ENCODE results near the gene RBM45.

GRCh38 chr2:178152033-178152432 is 39.8 kb downstream of the RBM45 start:
- TF ChIP-seq CTCF (IDR thresholded peaks at IDR 0.05) = no peak
- TF ChIP-seq NFE2L2 (conservative IDR thresholded peaks at IDR 0.05; ENCODE audit: low read length) = no peak
- no peak for TF ChIP-seq MAZ (IDR thresholded peaks at IDR 0.05; ENCODE audit: borderline replicate concordance, low read depth, low read length)
- TF ChIP-seq CHD2 (IDR thresholded peaks at IDR 0.05; ENCODE audit: low read length, partially characterized antibody) = no peak
- no peak for TF ChIP-seq PHF8 (IDR thresholded peaks at IDR 0.05; ENCODE audit: borderline replicate concordance, low read depth)
- no peak for TF ChIP-seq RAD21 (conservative IDR thresholded peaks at IDR 0.05 in 1 of 2, IDR thresholded peaks at IDR 0.05 in 1 of 2)
- TF ChIP-seq EP300 (IDR thresholded peaks at IDR 0.05) = no peak
- TF ChIP-seq POLR2A (IDR thresholded peaks at IDR 0.05; ENCODE audit: low read length) = no peak
- TF ChIP-seq MAX (IDR thresholded peaks at IDR 0.05) = no peak
- TF ChIP-seq, protein P1, sequence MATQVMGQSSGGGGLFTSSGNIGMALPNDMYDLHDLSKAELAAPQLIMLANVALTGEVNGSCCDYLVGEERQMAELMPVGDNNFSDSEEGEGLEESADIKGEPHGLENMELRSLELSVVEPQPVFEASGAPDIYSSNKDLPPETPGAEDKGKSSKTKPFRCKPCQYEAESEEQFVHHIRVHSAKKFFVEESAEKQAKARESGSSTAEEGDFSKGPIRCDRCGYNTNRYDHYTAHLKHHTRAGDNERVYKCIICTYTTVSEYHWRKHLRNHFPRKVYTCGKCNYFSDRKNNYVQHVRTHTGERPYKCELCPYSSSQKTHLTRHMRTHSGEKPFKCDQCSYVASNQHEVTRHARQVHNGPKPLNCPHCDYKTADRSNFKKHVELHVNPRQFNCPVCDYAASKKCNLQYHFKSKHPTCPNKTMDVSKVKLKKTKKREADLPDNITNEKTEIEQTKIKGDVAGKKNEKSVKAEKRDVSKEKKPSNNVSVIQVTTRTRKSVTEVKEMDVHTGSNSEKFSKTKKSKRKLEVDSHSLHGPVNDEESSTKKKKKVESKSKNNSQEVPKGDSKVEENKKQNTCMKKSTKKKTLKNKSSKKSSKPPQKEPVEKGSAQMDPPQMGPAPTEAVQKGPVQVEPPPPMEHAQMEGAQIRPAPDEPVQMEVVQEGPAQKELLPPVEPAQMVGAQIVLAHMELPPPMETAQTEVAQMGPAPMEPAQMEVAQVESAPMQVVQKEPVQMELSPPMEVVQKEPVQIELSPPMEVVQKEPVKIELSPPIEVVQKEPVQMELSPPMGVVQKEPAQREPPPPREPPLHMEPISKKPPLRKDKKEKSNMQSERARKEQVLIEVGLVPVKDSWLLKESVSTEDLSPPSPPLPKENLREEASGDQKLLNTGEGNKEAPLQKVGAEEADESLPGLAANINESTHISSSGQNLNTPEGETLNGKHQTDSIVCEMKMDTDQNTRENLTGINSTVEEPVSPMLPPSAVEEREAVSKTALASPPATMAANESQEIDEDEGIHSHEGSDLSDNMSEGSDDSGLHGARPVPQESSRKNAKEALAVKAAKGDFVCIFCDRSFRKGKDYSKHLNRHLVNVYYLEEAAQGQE (IDR thresholded peaks at IDR 0.05) = no peak
- TF ChIP-seq CBX8 (IDR thresholded peaks at IDR 0.05) = no peak
- no peak for TF ChIP-seq MAFK (IDR thresholded peaks at IDR 0.05; ENCODE audit: partially characterized antibody)
- TF ChIP-seq, protein P2, sequence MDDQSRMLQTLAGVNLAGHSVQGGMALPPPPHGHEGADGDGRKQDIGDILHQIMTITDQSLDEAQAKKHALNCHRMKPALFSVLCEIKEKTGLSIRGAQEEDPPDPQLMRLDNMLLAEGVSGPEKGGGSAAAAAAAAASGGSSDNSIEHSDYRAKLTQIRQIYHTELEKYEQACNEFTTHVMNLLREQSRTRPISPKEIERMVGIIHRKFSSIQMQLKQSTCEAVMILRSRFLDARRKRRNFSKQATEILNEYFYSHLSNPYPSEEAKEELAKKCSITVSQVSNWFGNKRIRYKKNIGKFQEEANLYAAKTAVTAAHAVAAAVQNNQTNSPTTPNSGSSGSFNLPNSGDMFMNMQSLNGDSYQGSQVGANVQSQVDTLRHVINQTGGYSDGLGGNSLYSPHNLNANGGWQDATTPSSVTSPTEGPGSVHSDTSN (IDR thresholded peaks at IDR 0.05) = no peak
